HepG2 (cell line): Measurements from ENCODE around the gene PNKP. TPM values are rescaled to one million over a fixed set of nuclear protein-coding genes. Genes with fewer than 3 reads are reported as not detected.

Source experiments
- CEBPZ ChIP-seq: IDR thresholded peaks from 2 replicates; pipeline ENCODE4 v1.6.1; 2012; ENCODE audit warnings: low read length, improper control_type of control experiment
- FUBP1 ChIP-seq: sonication (generic); formaldehyde crosslinking; IDR thresholded peaks from 2 replicates; pipeline ENCODE4 v1.5.1; 2020; ENCODE audit warnings: missing genetic modification reagents, mild to moderate bottlenecking, borderline replicate concordance
- GABPA ChIP-seq, 2 experiments: IDR thresholded peaks; 2 replicates each; pipeline ENCODE4 v1.6.1; 2011 to 2016; ENCODE audit warnings: low read depth in 2 of 2, low read length in 1 of 2, missing biosample characterization in 1 of 2, missing genetic modification characterization in 1 of 2
- JARID2 ChIP-seq: sonication (generic); formaldehyde crosslinking; IDR thresholded peaks from 2 replicates; pipeline ENCODE4 v1.8.1; 2023; ENCODE audit warnings: missing genetic modification reagents, inconsistent platforms; ENCODE audit not compliant: insufficient replicate concordance
- POGK ChIP-seq: sonication (generic); formaldehyde crosslinking; conservative IDR thresholded peaks from 2 replicates; pipeline ENCODE4 v1.8.0; 2022; ENCODE audit warnings: mild to moderate bottlenecking, moderate library complexity, missing genetic modification reagents
- RCOR2 ChIP-seq: IDR thresholded peaks from 2 replicates; pipeline ENCODE4 v1.6.1; 2016; ENCODE audit warnings: missing biosample characterization, missing genetic modification reagents
- THRA ChIP-seq: sonication (generic); formaldehyde crosslinking; IDR thresholded peaks from 2 replicates; pipeline ENCODE4 v1.4.0; 2020; ENCODE audit warnings: missing genetic modification reagents, borderline replicate concordance
- TRIM22 ChIP-seq: fragments of 450-650 bp; IDR thresholded peaks from 2 replicates; pipeline ENCODE4 v1.6.1; 2017
- ZBTB14 ChIP-seq: sonication (generic); formaldehyde crosslinking; IDR thresholded peaks from 2 replicates; pipeline ENCODE4 v1.4.0; 2020; ENCODE audit warnings: missing genetic modification reagents
- ZBTB3 ChIP-seq: sonication (generic); formaldehyde crosslinking; IDR thresholded peaks from 2 replicates; pipeline ENCODE4 v1.4.0; 2020; ENCODE audit warnings: low read depth, mild to moderate bottlenecking, moderate library complexity, missing genetic modification reagents, borderline replicate concordance
- ZFX ChIP-seq: sonication (generic); formaldehyde crosslinking; IDR thresholded peaks from 2 replicates; pipeline ENCODE4 v1.4.0; 2020; ENCODE audit warnings: mild to moderate bottlenecking, low read depth, missing genetic modification reagents, moderate library complexity
- ZNF317 ChIP-seq: sonication (generic); formaldehyde crosslinking; IDR thresholded peaks from 2 replicates; pipeline ENCODE4 v1.5.0; 2020; ENCODE audit warnings: mild to moderate bottlenecking, missing genetic modification reagents
- ZNF326 ChIP-seq: sonication (generic); formaldehyde crosslinking; IDR thresholded peaks from 2 replicates; pipeline ENCODE4 v1.4.0; 2020; ENCODE audit warnings: missing genetic modification reagents, borderline replicate concordance
- ZNF382 ChIP-seq: sonication (generic); formaldehyde crosslinking; IDR thresholded peaks from 2 replicates; pipeline ENCODE4 v1.5.0; 2020; ENCODE audit warnings: missing genetic modification reagents, mild to moderate bottlenecking, borderline replicate concordance
- ZNF549 ChIP-seq: sonication (generic); formaldehyde crosslinking; IDR thresholded peaks from 2 replicates; pipeline ENCODE4 v1.5.0; 2020; ENCODE audit warnings: missing genetic modification reagents
- ZNF878 ChIP-seq: sonication (generic); formaldehyde crosslinking; IDR thresholded peaks from 2 replicates; pipeline ENCODE4 v1.8.1; 2023; ENCODE audit warnings: mild to moderate bottlenecking, missing genetic modification reagents, moderate library complexity
- polyA plus RNA-seq, 8 experiments: library from polyadenylated mRNA; depleted of rRNA in 3 of 8; stranded (reverse) in 7 of 8; unstranded in 1 of 8; fragments of >200 nt; fragmentation: Illumina TruSeq in 4 of 8; extraction: Trizol in 4 of 8; gene quantifications; 2 replicates each; pipeline versions ENCODE4 v1.2.1 to v1.2.3, GENCODE V29; 2011 to 2016; ENCODE audit warnings: low read depth in 4 of 8, missing spikeins in 1 of 8, mixed read lengths in 1 of 8; ENCODE audit not compliant: insufficient read depth in 1 of 8
- total RNA-seq, 5 experiments: library from RNA; depleted of rRNA; stranded (reverse); fragments of >200 nt; fragmentation: Illumina TruSeq; extraction: Trizol; gene quantifications; 2 replicates each; pipeline ENCODE4 v1.2.3, GENCODE V29; 2016; ENCODE audit warnings: low read depth in 1 of 5

PNKP gene
- total and polyA plus RNA-seq, 2 of the 13 experiments (the other 11 are each of a cell fraction or from before 2014, with no cell fraction given) = 12.7 to 27.1 TPM

GRCh38 chr19:49877020-49877878 is 9.9 kb upstream of the PNKP start, which contains the start of the genes AKT1S1 and TBC1D17 (continued):
- TF ChIP-seq CEBPZ (no peak), THRA (CRISPR knock-in tag) (peak; percentile 84), FUBP1 (no peak), ZNF878 (CRISPR knock-in tag) (no peak), ZNF317 (CRISPR knock-in tag) (no peak), ZNF549 (no peak), ZNF326 (CRISPR knock-in tag) (no peak), ZBTB14 (no peak), ZNF382 (CRISPR knock-in tag) (no peak), ZBTB3 (CRISPR knock-in tag) (0 out of 2 replicates have a peak, but pooled peaks have one; percentile 1), GABPA (IDR thresholded peaks at IDR 0.05; ENCODE audit: low read depth, low read length) (peak; percentile 64), GABPA (CRISPR knock-in tag; IDR thresholded peaks at IDR 0.05; ENCODE audit: low read depth) (peak; percentile 96), RCOR2 (CRISPR knock-in tag) (no peak), ZFX (CRISPR knock-in tag) (peak; percentile 95), POGK (CRISPR knock-in tag) (peak; percentile 85; the same call in 1 of the 2 replicates), JARID2 (no peak), TRIM22 (no peak)
